ENCODE results near the gene SMARCA2.

The SMARCA2 gene

GRCh38 chr9:2161661-2162060, 146.5 kb downstream of the SMARCA2 start:
- peaks cover 40% of the 10 kb centered on the region for H3K4me1 ChIP-seq (ENCODE audit: insufficient read depth, low read length, severe bottlenecking)
- H3K9ac ChIP-seq (ENCODE audit: low read length): no peak overlapping the region
- no peak overlapping the region for H3K4me3 ChIP-seq (ENCODE audit: low read depth, low read length, poor library complexity, severe bottlenecking)
- no peaks in the 10 kb centered on the region for H3K9me3 ChIP-seq (ENCODE audit: low read length)
- TF ChIP-seq, protein P1, sequence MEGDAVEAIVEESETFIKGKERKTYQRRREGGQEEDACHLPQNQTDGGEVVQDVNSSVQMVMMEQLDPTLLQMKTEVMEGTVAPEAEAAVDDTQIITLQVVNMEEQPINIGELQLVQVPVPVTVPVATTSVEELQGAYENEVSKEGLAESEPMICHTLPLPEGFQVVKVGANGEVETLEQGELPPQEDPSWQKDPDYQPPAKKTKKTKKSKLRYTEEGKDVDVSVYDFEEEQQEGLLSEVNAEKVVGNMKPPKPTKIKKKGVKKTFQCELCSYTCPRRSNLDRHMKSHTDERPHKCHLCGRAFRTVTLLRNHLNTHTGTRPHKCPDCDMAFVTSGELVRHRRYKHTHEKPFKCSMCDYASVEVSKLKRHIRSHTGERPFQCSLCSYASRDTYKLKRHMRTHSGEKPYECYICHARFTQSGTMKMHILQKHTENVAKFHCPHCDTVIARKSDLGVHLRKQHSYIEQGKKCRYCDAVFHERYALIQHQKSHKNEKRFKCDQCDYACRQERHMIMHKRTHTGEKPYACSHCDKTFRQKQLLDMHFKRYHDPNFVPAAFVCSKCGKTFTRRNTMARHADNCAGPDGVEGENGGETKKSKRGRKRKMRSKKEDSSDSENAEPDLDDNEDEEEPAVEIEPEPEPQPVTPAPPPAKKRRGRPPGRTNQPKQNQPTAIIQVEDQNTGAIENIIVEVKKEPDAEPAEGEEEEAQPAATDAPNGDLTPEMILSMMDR (IDR thresholded peaks at IDR 0.05; ENCODE audit: low read length): no peak
- no peak for TF ChIP-seq EZH2 (IDR thresholded peaks at IDR 0.05; ENCODE audit: borderline replicate concordance, low read length)
- peaks cover 43% of the 10 kb centered on the region for H3K36me3 ChIP-seq (ENCODE audit: insufficient read depth, low read length)
- no peaks in the 10 kb centered on the region for H4K20me1 ChIP-seq (ENCODE audit: insufficient read depth, low read length)
- no peaks in the 10 kb centered on the region for H3K27me3 ChIP-seq (ENCODE audit: insufficient read depth, low read length)
- H3K4me2 ChIP-seq (ENCODE audit: low read length): no peak overlapping the region
- no peak overlapping the region for H3K27ac ChIP-seq (ENCODE audit: low read depth, low read length, poor library complexity, severe bottlenecking)
- no peak overlapping the region for H2AFZ ChIP-seq (ENCODE audit: low read length)
- 0 out of 2 replicates have a peak, but pooled peaks cover 6% of the 10 kb centered on the region for H3F3A ChIP-seq (ENCODE audit: insufficient read depth, low read length)
- no peaks in the 10 kb centered on the region for H3K9me2 ChIP-seq (ENCODE audit: low read depth, low read length)
- H3K79me2 ChIP-seq (ENCODE audit: insufficient read depth, low read length): peaks cover 12% of the 10 kb centered on the region

DNA sequence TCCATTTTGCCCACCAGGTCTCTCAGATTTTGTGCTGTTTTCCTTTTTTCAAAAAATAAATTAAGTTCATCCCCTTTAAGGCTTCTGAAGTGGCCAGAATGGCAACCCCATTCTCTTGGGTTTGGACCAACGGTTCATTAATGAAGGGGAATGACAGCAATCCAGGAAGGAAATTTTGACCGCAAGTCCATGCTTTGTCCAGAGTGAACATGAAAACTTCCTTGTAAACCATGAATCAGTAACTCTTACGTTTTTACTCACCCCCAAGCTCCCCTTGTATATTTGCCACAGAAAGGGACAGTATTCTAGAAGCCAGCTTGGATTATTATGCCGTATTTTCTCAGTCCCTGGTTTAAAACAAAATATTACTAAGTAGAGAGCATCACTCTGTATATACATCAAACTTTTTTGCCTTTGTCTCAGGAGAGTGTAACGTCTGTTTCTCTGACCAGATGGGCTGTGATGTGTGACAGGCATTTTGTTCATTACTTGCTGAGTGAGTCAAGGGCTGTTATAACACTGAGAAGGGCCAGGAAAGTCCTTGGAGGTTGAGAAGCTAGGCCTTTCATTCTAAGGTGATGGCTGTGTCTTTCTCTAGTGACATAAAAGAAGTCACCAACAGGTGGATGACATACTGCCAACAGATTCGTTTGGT, 148.2 kb downstream of the SMARCA2 start:
- Histone ChIP-seq H3K4me2 (ENCODE audit: low read length) (no peak overlapping the region), H3K27ac (ENCODE audit: low read depth, low read length, poor library complexity, severe bottlenecking) (no peak overlapping the region), H4K20me1 (ENCODE audit: insufficient read depth, low read length) (no peaks in the 10 kb centered on the region), H2AFZ (ENCODE audit: low read length) (no peak overlapping the region), H3K9me2 (ENCODE audit: low read depth, low read length) (no peaks in the 10 kb centered on the region), H3K79me2 (ENCODE audit: insufficient read depth, low read length) (peaks cover 12% of the 10 kb centered on the region), H3K9me3 (ENCODE audit: low read length) (no peaks in the 10 kb centered on the region), H3K4me3 (ENCODE audit: low read depth, low read length, poor library complexity, severe bottlenecking) (no peak overlapping the region), H3K9ac (ENCODE audit: low read length) (no peak overlapping the region), H3K4me1 (ENCODE audit: insufficient read depth, low read length, severe bottlenecking) (peaks cover 25% of the 10 kb centered on the region), H3F3A (ENCODE audit: insufficient read depth, low read length) (0 out of 2 replicates have a peak, but pooled peaks cover 6% of the 10 kb centered on the region), H3K36me3 (ENCODE audit: insufficient read depth, low read length) (peaks cover 52% of the 10 kb centered on the region), H3K27me3 (ENCODE audit: insufficient read depth, low read length) (no peaks in the 10 kb centered on the region)
- TF ChIP-seq EZH2 (IDR thresholded peaks at IDR 0.05; ENCODE audit: borderline replicate concordance, low read length): no peak
- TF ChIP-seq, protein P1 (IDR thresholded peaks at IDR 0.05; ENCODE audit: low read length): no peak

DNA sequence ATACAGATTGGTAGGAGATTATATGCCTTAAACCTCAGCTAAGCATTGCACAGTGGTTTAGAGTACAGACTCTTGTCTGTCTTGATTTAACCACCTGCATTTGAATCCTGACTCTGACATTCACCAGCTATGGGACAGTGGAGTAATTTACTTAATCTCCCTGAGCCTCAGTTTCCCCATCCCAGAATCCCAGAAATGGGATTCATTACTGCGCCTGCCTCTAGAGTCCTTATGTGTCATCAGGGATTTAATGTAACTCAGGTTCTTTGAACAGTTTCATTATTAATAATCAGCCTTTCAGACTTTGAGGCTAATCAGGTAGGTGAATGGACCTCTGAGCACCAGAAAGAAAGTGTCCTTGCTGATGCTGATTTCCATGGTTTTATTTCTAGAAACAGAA, 149.1 kb downstream of the SMARCA2 start:
- H3K27ac ChIP-seq (ENCODE audit: low read depth, low read length, poor library complexity, severe bottlenecking): no peak overlapping the region
- no peak for TF ChIP-seq EZH2 (IDR thresholded peaks at IDR 0.05; ENCODE audit: borderline replicate concordance, low read length)
- TF ChIP-seq, protein P1 (IDR thresholded peaks at IDR 0.05; ENCODE audit: low read length): no peak

More for the DNA sequence above, 149.1 kb downstream of the SMARCA2 start:
- Histone ChIP-seq H3K27me3 (ENCODE audit: insufficient read depth, low read length) (no peaks in the 10 kb centered on the region), H3K9ac (ENCODE audit: low read length) (no peak overlapping the region), H3K9me2 (ENCODE audit: low read depth, low read length) (no peaks in the 10 kb centered on the region), H3K79me2 (ENCODE audit: insufficient read depth, low read length) (peaks cover 3% of the 10 kb centered on the region; the same call in 1 of the 2 replicates), H3K9me3 (ENCODE audit: low read length) (no peaks in the 10 kb centered on the region), H3K4me2 (ENCODE audit: low read length) (no peak overlapping the region), H3K36me3 (ENCODE audit: insufficient read depth, low read length) (peaks cover 62% of the 10 kb centered on the region), H3F3A (ENCODE audit: insufficient read depth, low read length) (0 out of 2 replicates have a peak, but pooled peaks cover 6% of the 10 kb centered on the region), H3K4me3 (ENCODE audit: low read depth, low read length, poor library complexity, severe bottlenecking) (no peak overlapping the region), H3K4me1 (ENCODE audit: insufficient read depth, low read length, severe bottlenecking) (peaks cover 16% of the 10 kb centered on the region), H2AFZ (ENCODE audit: low read length) (no peak overlapping the region), H4K20me1 (ENCODE audit: insufficient read depth, low read length) (no peaks in the 10 kb centered on the region)
